Measurements from ENCODE around the gene MYH11.
"Not testable (repeated sequence)": the region's sequence is repeated elsewhere in the genome, so short reads cannot be mapped to it uniquely, and the experiment has no call there.

MYH11 gene

GRCh38 chr16:15803618-15804017, 53.2 kb downstream of the MYH11 start:
- no peak for DNase-seq

DNA sequence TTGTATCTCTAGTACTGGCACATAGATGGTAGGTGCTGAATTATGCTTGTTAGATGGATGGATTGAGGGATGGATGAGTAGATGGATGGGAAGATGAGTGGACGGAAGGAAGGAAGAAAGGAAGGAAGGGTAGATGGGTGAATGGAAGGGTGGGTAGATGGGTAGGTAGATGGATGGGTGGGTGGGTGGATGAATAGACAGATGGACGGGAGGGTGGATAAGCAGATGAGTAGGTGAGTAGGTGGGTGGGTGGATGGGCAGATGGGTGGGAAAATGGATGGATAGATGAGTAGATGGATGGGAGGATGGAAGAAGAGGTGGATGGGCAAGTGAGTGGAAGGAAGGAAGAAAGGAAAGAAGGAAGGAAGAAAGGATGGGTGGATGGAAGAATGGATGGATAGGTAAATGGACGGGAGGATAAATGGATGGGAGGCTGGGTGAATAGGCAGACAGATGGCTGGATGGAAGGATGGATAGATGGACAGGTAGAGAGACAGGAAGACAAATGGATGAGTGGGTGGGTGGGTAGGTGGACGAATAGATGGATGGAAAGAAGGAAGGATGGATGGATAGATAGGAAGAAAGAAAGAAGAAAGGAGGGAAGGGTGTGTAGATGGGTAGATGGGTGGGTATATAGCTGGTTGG, 56.9 kb downstream of the MYH11 start:
- DNase-seq = no peak

DNA sequence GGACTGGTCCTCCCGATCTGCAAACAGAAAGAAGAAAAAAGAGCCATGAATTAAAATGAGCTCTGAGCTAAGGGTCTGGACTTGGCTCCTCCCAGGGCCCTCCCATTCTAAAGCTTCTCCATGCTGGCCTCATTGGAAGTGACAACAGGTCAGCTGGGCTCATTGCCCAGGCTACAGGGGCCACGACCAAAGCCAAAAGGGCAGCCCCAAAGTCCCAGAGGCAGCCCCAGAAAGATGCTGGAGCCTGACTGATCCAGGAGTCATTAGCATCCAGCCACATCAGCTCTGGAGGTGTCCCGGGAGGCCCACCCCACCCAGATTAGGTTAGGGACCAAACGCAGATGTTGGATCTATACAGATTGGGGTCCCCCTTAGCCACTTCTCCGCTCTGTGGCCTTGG, 58.2 kb downstream of the MYH11 start:
- DNase-seq = no peak

DNA sequence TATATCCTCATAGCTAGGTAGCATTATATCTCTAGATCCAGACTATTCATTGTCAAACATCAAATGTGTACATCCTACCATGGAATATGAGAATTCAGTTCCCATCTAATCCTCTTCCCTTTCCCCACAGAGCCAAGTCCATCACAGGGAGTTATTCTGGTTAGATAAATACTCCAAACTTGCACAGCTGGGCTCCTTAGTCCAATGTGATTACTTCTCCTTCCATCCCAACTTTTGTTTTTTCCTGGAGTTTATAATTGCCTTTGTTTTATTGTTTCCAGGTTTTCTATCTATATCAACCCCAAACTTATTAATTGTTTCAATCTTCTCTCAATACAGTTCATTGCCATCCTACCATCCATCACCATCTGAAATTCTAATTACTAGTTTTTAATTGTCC, 59.9 kb downstream of the MYH11 start:
- DNase-seq = no peak

DNA sequence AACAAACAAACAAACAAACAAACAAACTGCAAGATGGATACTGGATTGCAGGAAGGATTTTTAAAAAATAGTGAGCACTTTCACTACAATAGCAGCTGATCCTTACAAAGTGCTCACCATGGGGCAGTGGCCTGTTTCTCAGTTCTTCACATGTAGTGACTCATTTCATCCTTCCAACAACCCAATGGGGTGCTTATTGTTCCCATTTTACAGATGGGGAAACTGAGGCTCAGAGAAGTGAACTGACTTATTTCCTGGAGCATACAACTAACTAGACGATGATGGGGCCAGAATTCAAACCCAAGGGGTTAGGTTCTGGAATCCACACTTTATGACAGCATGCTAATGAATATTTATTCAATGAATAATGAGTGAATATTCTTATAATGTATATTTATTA, 61.2 kb downstream of the MYH11 start:
- DNase-seq = no peak

DNA sequence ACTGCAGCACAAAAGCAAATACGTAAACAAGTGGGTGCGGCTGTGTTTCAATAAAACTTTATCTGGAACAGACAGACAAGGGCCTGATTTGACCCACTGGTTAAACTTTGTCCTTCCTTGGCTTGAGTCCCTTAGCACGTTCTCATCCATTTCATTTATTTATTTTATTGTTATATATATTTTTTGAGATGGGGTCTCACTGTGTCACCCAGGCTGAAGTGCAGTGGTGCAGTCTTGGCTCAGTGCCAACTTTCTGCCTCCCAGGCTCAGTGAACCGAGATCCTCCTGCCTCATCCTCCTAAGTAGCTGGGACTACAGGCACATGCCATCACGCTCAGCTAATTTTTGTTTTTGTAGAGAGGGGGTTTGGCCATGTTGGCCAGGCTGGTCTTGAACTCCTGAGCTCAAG, 64.3 kb downstream of the MYH11 start:
- no peak for DNase-seq

DNA sequence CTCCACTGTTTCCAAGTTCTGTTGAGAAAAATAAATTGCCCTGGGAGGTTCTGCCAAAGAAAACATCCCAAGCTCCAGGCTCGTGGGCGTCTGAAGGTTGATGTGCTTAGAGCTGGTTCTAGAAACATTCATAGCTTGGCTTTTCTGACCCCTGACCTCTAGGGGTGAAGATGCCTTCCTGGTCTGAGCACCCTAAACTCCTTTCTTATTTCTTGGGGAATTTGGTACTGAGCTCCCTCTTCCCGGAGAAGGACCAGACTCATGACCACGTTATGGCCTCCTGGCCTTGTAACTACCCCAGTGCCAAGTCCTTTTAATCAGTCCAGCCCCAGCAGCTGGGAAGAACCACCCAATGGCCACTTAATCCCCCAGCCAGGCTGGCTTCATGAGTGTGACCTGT, 66.4 kb downstream of the MYH11 start:
- no peak for DNase-seq

GRCh38 chr16:15789816-15790215, 67.0 kb downstream of the MYH11 start:
- not testable (repeated sequence) for DNase-seq

GRCh38 chr16:15788846-15789239, 68.0 kb downstream of the MYH11 start:
- DNase-seq = no peak

DNA sequence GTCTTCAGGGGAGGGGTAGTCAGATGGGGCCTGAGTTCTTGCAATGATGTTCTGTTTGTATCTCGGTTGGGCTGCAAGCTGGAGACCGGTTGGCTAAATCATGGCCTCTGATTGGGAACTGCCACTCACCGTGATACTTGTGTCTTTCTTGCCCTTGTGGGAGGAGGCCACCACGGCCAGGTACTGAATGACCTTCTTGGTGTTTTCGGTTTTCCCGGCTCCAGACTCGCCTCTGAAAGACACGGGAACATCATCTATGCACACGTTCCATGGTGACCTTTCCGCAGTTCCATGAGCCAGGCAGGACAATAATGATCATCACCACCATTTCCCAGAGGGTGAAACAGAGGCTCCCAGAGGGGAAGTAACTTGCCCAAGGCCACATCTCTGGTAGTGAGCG, 70.3 kb downstream of the MYH11 start:
- no peak for DNase-seq

DNA sequence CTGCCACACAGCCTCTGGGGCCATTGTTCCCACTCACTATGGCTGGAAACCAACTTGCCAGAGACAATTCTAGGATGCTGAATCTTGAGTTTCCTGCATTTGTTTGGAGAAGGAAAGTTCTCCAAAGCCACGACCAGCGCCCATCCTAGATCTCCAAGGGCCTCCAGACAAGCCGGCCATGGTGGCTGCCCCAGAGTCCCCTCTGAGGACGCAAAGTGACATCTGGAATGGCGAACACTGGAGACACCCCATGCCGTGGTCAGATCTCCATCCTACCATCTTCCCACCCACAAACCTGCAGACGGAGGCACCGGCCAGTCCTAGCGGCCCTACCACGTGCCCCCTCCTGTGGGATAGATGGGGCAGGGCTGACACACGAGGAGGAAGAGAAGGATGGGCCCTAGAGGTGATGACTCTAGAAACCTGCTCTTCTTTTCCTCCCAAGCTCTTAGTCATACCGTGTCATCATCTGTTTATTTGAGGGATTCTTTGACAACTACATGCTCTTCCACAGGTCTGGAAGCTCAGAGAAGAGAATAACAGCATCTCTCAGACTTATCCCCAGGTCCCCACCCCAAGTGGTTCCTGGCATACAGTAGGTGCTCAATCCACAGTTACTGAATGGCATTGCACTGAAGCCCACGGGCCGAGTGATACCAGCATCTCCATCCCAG, 71.3 kb downstream of the MYH11 start:
- no peak for DNase-seq

DNA sequence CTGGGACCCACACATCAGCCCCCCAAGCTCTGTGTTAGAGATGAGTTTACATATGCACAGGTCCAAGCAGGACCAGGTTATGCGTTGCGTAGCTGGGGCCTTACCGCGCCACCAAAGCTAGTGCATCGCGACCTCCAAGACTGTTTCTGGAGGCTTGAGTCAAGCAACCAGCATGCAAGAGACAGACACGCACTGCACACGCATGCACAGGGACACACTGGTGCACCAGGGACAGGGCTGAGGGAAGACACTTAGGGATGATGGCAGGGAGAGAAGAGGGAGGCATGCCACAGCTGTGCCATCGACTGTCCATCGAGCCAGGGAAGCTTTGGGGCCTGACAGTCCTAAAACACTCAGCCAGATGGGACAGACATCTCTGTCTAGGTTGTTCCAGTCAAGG, 72.8 kb downstream of the MYH11 start:
- DNase-seq = no peak

GRCh38 chr16:15782573-15783365, 74.1 kb downstream of the MYH11 start:
- DNase-seq = no peak

- no peak for DNase-seq
Measured at GRCh38 chr16:15781650-15782049, 75.2 kb downstream of the MYH11 start.

DNA sequence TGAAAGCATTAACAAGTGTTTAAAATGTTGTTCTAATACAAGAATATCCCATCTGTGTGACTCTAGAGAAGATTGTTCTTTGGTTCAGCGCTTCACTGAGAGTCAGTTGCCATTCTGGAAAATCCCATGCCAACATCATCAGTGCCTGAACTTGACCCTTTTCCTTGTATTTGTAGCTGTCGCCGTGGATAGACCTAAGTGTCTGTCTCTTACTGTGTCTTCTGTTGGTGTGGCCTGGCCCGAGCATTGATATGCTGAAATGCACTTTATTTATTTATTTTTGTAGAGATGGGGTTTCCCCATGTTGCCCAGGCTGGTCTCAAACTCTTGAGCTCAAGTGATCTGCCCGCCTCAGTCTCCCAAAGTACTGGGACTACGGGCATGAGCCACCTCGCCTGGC, 76.0 kb downstream of the MYH11 start:
- no peak for DNase-seq

DNA sequence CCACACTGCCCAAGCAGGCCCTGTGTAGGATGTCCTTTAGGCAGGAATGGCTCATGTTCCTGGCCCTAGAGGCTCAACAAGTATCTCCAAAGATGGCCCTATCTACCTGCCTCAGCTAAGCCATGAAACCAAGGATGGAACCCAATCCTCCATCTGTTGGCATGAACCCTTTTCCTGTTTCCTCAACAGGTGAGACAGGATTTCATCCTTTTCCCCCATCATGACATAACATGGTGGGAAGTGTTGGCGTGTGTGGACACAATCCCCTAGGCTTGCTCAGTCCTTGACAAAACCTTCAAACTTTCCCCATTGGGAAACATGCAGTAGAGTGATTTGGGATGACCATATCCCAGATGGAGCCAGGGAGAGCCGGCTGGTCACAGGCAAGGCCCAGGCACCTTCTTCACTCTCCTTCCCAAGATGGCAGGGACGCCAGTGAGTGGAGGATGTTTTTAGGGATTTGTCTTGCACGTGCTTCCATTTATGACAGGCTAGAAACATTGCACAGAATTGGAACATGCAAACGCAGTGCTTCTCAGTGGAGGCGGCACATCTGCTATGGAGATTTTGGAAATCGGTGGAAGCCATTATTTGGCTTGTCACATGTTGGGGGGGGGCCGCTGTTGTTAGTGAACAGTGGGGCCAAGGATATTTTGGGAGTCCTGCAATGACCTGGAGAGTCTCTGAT, 77.0 kb downstream of the MYH11 start:
- DNase-seq = no peak

- no peak for DNase-seq
Measured at GRCh38 chr16:15778999-15779614, 77.7 kb downstream of the MYH11 start.

GRCh38 chr16:15778204-15778743, 78.6 kb downstream of the MYH11 start:
- no peak for DNase-seq

DNA sequence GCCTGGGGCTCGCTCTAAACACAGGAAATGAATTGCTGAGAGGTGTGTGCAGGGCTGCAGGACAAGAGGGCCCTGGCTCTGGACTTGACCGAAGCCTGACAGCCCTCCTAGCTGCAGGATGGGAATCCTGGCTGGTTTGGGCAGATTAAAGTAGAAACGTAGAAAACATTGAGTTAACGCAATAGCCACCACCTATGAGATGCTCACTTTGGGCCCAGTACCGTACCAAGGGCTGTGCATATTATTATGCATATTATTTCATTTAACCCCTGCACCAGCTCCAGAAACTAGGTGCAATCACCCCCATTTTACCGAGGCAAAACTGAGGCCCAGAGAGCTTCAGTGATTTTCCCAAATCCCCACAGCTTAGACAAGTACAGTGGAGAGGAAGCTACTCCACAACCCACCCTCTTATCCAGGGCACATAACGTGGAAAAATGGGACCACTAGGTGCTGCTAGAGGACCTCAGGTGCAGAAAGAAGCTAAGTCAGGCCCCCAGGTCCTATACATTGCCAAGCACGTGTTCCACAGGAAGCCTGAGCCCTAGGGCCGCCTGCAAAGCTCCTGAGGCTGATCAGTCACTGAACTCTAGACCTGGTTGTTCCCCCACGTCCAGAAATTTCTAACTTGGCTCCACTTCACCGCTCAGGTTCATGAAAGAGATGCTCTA, 79.2 kb downstream of the MYH11 start:
- peak; percentile 22 for DNase-seq

GRCh38 chr16:15776572-15776971, 80.3 kb downstream of the MYH11 start:
- DNase-seq = no peak

DNA sequence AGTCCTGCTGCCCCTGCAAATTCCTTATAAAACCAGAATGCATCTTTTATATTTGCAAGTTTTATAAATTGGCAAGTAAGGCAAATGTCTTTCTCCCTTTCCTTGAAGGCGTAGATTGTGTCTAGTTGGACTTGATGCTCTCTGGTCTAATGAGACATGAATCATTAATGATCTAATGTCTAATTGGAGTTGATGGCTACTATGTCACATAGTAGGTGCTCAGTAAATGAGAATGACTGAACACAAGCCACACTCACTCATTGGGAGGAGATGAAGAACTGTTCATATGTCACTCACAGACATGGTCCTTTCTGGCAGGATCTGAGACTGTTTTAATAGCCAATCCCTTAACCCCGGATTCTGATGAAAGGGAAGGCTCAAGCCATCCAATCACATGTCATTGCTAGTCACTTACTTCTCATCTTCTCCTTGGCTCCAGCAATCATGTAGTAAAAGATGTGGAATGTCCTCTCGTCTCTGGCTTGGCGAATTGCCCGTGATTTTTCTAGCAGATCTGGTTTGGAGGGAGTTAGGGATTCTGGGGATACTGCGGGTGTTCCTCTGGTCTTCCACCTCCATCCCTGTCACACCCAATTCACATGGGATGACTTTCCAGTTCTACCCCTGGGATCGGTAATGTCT, 81.0 kb downstream of the MYH11 start:
- DNase-seq = no peak

- no peak for DNase-seq
Measured at GRCh38 chr16:15775209-15775608, 81.6 kb downstream of the MYH11 start.

All from GF-D8 (cell line).